Natural killer cell (primary cell): Measurements from ENCODE around the gene SLC6A12. TPM values are rescaled to one million over a fixed set of nuclear protein-coding genes. Genes with fewer than 3 reads are reported as not detected.

Source experiments
- ATAC-seq, 3 donors: fragments of 150-1000 bp in 2 of 3; fragments of 200-7000 bp in 1 of 3; cut with Tn5 transposase; 1 replicate in 1 of 3; 2 replicates in 2 of 3; pipeline ENCODE4 v1.10.0; 2021; ENCODE audit warnings: mild to moderate bottlenecking in 2 of 3, moderate library complexity in 2 of 3
- DNase-seq, 2 donors: peaks; one replicate each; pipeline versions ENCODE4 v3.0.0 to v3.0.0-alpha.2; 2013 to 2021; ENCODE audit warnings: mixed read lengths in 1 of 2
- H3K27ac ChIP-seq: one replicate; pipeline ENCODE4 v1.5.1; 2013; ENCODE audit warnings: mild to moderate bottlenecking, low read length
- H3K27me3 ChIP-seq: one replicate; pipeline ENCODE4 v1.6.1; 2013; ENCODE audit warnings: low read length; ENCODE audit not compliant: control insufficient read depth, insufficient read depth
- H3K36me3 ChIP-seq: one replicate; pipeline ENCODE4 v1.6.1; 2013; ENCODE audit warnings: low read length; ENCODE audit not compliant: control insufficient read depth, insufficient read depth
- H3K4me1 ChIP-seq: one replicate; pipeline ENCODE4 v1.6.1; 2013; ENCODE audit warnings: low read length; ENCODE audit not compliant: control insufficient read depth, insufficient read depth
- H3K4me3 ChIP-seq: one replicate; pipeline ENCODE4 v1.5.1; 2013; ENCODE audit warnings: low read length
- H3K9me3 ChIP-seq: one replicate; pipeline ENCODE4 v1.6.1; 2013; ENCODE audit warnings: low read length; ENCODE audit not compliant: control insufficient read depth, insufficient read depth
- H3K27ac Mint-ChIP-seq, 2 donors: one replicate each; pipeline ENCODE4 v1.8.0; 2022; ENCODE audit warnings: mild to moderate bottlenecking in 2 of 2, mixed read lengths in 2 of 2, moderate library complexity in 1 of 2
- H3K27me3 Mint-ChIP-seq, 2 donors: one replicate each; pipeline ENCODE4 v1.8.0; 2022; ENCODE audit warnings: low read depth in 2 of 2, mixed read lengths in 2 of 2
- H3K36me3 Mint-ChIP-seq: one replicate; pipeline ENCODE4 v1.8.0; 2022; ENCODE audit warnings: mixed read lengths
- H3K4me1 Mint-ChIP-seq, 2 donors: one replicate each; pipeline ENCODE4 v1.8.0; 2022; ENCODE audit warnings: mixed read lengths in 2 of 2
- H3K4me3 Mint-ChIP-seq: one replicate; pipeline ENCODE4 v1.8.0; 2022; ENCODE audit warnings: mild to moderate bottlenecking, moderate library complexity, mixed read lengths
- H3K9me3 Mint-ChIP-seq, 2 donors: one replicate each; pipeline ENCODE4 v1.8.0; 2022; ENCODE audit warnings: mixed read lengths in 2 of 2
- CTCF ChIP-seq: fragments of 200-600 bp; IDR thresholded peaks from one replicate; pipeline ENCODE4 v1.8.0; 2022; ENCODE audit warnings: antibody characterized with exemption
- WGBS: methylation state at CpG from one replicate; pipeline ENCODE4 v1.1.7; 2013; ENCODE audit warnings: missing lambda C conversion rate; ENCODE audit not compliant: insufficient coverage; 5-methylcytosine and 5-hydroxymethylcytosine counted together
- intact Hi-C: fragments of 100-400 bp; cut with micrococcal nuclease; formaldehyde crosslinking; loops from one replicate; pipeline ENCODE4 v1.14.2; 2022
- total RNA-seq, 4 donors: library from RNA; stranded (reverse); fragments of 120-200 nt in 1 of 4; gene quantifications; one replicate each; pipeline versions ENCODE4 v1.2.3 to v1.2.4, GENCODE V29; 2013 to 2022

The SLC6A12 gene
- total RNA-seq, 3 donors from 2014 or later (not counting 1 experiment from before 2014, with no cell fraction given) = 0.54 to 0.70 TPM; not detected in 1

GRCh38 chr12:166425-167075 lies 47.4 kb downstream of the SLC6A12 start:
- peaks cover 3 to 11% of the 10 kb centered on the region in 2 donors for H3K27me3 Mint-ChIP-seq

GRCh38 chr12:165862-166368 lies 48.0 kb downstream of the SLC6A12 start:
- Histone ChIP-seq H3K4me3 (no peak overlapping the region), H3K9me3 (no peaks in the 10 kb centered on the region), H3K27ac (no peak overlapping the region), H3K4me1 (peaks cover 8% of the 10 kb centered on the region), H3K36me3 (no peaks in the 10 kb centered on the region), H3K27me3 (no peaks in the 10 kb centered on the region)
- TF ChIP-seq CTCF = no peak
- H3K4me3 Mint-ChIP-seq = no peak overlapping the region
- WGBS = 91% methylated on average over 15 of the region's 15 CpGs
- peaks cover 17 to 18% of the 10 kb centered on the region in 2 donors for H3K4me1 Mint-ChIP-seq
- no peak for DNase-seq
- no peaks in the 10 kb centered on the region for H3K36me3 Mint-ChIP-seq
- H3K27me3 Mint-ChIP-seq = peaks cover 0 to 11% of the 10 kb centered on the region in 2 donors
- ATAC-seq = no peak
- H3K9me3 Mint-ChIP-seq = no peaks in the 10 kb centered on the region
- H3K27ac Mint-ChIP-seq = no peak overlapping the region
- intact Hi-C loops = no loop called here

More at GRCh38 chr12:166425-167075, 47.4 kb downstream of the SLC6A12 start:
- Histone ChIP-seq H3K27me3 (no peaks in the 10 kb centered on the region), H3K36me3 (no peaks in the 10 kb centered on the region), H3K9me3 (no peaks in the 10 kb centered on the region), H3K27ac (no peak overlapping the region), H3K4me3 (no peak overlapping the region), H3K4me1 (peaks cover 8% of the 10 kb centered on the region)
- H3K9me3 Mint-ChIP-seq = no peaks in the 10 kb centered on the region
- DNase-seq (no peak), ATAC-seq (no peak)
- H3K4me1 Mint-ChIP-seq = peaks cover 17 to 18% of the 10 kb centered on the region in 2 donors
- no peaks in the 10 kb centered on the region for H3K36me3 Mint-ChIP-seq
- intact Hi-C loops = no loop called here
- H3K4me3 Mint-ChIP-seq = no peak overlapping the region
- TF ChIP-seq CTCF = no peak
- no peak overlapping the region for H3K27ac Mint-ChIP-seq
- WGBS = 88% methylated on average over 11 of the region's 11 CpGs

GRCh38 chr12:164207-164606 lies 49.8 kb downstream of the SLC6A12 start:
- DNase-seq (no peak), ATAC-seq (no peak)
- H3K36me3 Mint-ChIP-seq = no peaks in the 10 kb centered on the region
- WGBS = 76% methylated on average over 7 of the region's 7 CpGs
- no peak overlapping the region for H3K4me3 Mint-ChIP-seq
- H3K9me3 Mint-ChIP-seq = no peaks in the 10 kb centered on the region
- peaks cover 7% of the 10 kb centered on the region for H3K4me1 ChIP-seq
- no peak overlapping the region for H3K4me3 ChIP-seq
- H3K36me3 ChIP-seq = no peaks in the 10 kb centered on the region
- intact Hi-C loops = no loop called here
- peaks cover 0 to 5% of the 10 kb centered on the region in 2 donors for H3K27me3 Mint-ChIP-seq
- H3K27me3 ChIP-seq = no peaks in the 10 kb centered on the region
- H3K4me1 Mint-ChIP-seq = peaks cover 12 to 13% of the 10 kb centered on the region in 2 donors
- no peak overlapping the region for H3K27ac Mint-ChIP-seq
- H3K9me3 ChIP-seq = no peaks in the 10 kb centered on the region
- no peak overlapping the region for H3K27ac ChIP-seq
- no peak for TF ChIP-seq CTCF
